Uterus (tissue), 2 donors: ENCODE measurements around the gene KREMEN1.

Experiments used
- CTCF ChIP-seq, 4 experiments: fragments of 200-600 bp in 2 of 4; fragments of 450-650 bp in 2 of 4; sonication (generic) in 2 of 4; IDR thresholded peaks; one replicate each; pipeline ENCODE4 v1.5.1; 2016 to 2019; ENCODE audit warnings: antibody characterized with exemption in 4 of 4, mild to moderate bottlenecking in 2 of 4, moderate library complexity in 1 of 4
- POLR2A ChIP-seq, 2 donors: fragments of 450-650 bp; IDR thresholded peaks; one replicate each; pipeline ENCODE4 v1.6.1; 2016; ENCODE audit warnings: antibody characterized with exemption in 2 of 2, mild to moderate bottlenecking in 1 of 2, moderate library complexity in 1 of 2

DNA sequence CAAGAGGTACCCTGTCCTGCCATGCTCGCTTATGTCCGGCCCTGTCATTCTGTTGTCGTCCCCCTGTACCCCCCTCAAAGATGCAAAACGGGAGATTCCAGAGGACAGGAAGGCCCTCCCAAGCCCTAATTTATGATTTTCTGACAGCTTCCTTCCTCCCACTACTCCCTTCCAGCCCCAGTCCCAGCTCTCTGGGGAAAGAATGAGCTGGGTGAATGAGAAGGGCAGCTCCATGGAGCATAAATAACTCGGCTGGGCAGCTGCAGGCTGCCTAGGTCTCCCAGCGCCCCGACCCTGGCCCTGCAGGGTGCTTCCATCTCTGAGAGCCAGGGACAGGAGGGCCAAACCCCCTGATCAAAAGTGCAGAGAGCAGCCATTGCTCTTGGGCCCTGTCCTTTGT, 128.9 kb downstream of the KREMEN1 start:
- TF ChIP-seq CTCF (IDR thresholded peaks at IDR 0.05) (no peak), POLR2A (IDR thresholded peaks at IDR 0.05) (no peak)
